H1 (cell line): ENCODE measurements around the gene STAT3. TPM values are rescaled to one million over a fixed set of nuclear protein-coding genes. Genes with fewer than 3 reads are reported as not detected.

Source experiments
- CBX8 ChIP-seq: fragments of 300-800, 300-1000 bp; sonication (generic); IDR thresholded peaks from 2 replicates; pipeline ENCODE4 v1.7.1; 2016; ENCODE audit warnings: low read depth, low read length, borderline replicate concordance
- EGR1 ChIP-seq: IDR thresholded peaks from 2 replicates; pipeline ENCODE4 v1.6.1; 2011; ENCODE audit warnings: low read depth, low read length, borderline replicate concordance
- JUND ChIP-seq: IDR thresholded peaks from 2 replicates; pipeline ENCODE4 v1.6.1; 2011; ENCODE audit warnings: mild to moderate bottlenecking, improper control_type of control experiment, low read length
- KDM1A ChIP-seq: fragments of 200-600, 300-600 bp; sonication (generic); IDR thresholded peaks from 2 replicates; pipeline ENCODE4 v1.7.1; 2016; ENCODE audit warnings: mild to moderate bottlenecking, low read length, borderline replicate concordance
- MAX ChIP-seq: IDR thresholded peaks from 2 replicates; pipeline ENCODE4 v1.6.1; 2012; ENCODE audit warnings: inconsistent platforms
- NRF1 ChIP-seq: IDR thresholded peaks from 2 replicates; pipeline ENCODE4 v1.6.1; 2011; ENCODE audit warnings: mild to moderate bottlenecking, low read depth, low read length, improper control_type of control experiment
- YY1 ChIP-seq: IDR thresholded peaks from 2 replicates; pipeline ENCODE4 v1.6.1; 2011; ENCODE audit warnings: low read depth, mild to moderate bottlenecking, low read length
- polyA plus RNA-seq, 7 experiments: library from polyadenylated mRNA; depleted of rRNA in 3 of 7; stranded (reverse) in 5 of 7; unstranded in 2 of 7; fragments of >200 nt in 5 of 7; fragments of 200-250 nt in 2 of 7; gene quantifications; 1 replicate in 5 of 7; 2 replicates in 1 of 7; 4 replicates in 1 of 7; pipeline versions ENCODE4 v1.2.1 to v1.2.3, GENCODE V29; 2011 to 2013; ENCODE audit warnings: missing spikeins in 2 of 7, mixed read lengths in 2 of 7
- total RNA-seq: library from RNA; stranded (reverse); fragmentation: NEBNext Ultra II Directional; extraction: Animal tissue kit (Norgen Biotek cat#: 25700); gene quantifications from 2 replicates; pipeline ENCODE4 v1.2.1, GENCODE V29; 2021
- TF ChIP-seq, protein P1 (sequence below): IDR thresholded peaks from 2 replicates; pipeline ENCODE4 v1.6.1; 2011; ENCODE audit warnings: low read length, improper control_type of control experiment

The STAT3 gene
- total and polyA plus RNA-seq, 2 of the 8 experiments (the other 6 are each of a cell fraction or from before 2014, with no cell fraction given) = 38.4 to 94.1 TPM

DNA sequence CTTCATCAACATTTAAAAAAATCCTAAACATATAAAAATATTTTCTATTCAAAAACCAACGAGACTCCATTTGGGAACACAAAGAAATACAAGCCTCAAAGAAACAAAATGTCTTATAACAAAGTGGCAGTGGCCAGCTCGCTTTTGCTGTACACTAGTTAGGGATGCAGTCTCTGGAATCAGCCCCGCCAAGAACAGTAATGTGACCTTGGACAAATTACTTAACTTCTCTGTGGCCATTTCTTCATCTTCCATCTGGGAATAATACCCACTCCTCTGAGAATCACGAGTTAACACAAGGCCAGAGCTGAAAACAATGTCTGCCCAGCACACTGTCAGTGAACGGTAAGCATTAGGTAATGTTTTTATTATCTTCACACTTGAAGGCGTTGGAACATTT, 117.6 kb downstream of the STAT3 start (continued):
- TF ChIP-seq NRF1 (no peak), EGR1 (no peak), MAX (no peak), CBX8 (no peak), KDM1A (no peak), YY1 (no peak), JUND (no peak)
- TF ChIP-seq, protein P1, sequence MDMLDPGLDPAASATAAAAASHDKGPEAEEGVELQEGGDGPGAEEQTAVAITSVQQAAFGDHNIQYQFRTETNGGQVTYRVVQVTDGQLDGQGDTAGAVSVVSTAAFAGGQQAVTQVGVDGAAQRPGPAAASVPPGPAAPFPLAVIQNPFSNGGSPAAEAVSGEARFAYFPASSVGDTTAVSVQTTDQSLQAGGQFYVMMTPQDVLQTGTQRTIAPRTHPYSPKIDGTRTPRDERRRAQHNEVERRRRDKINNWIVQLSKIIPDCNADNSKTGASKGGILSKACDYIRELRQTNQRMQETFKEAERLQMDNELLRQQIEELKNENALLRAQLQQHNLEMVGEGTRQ = no peak
